ENCODE results near the gene PAXIP1.

The PAXIP1 gene

DNA sequence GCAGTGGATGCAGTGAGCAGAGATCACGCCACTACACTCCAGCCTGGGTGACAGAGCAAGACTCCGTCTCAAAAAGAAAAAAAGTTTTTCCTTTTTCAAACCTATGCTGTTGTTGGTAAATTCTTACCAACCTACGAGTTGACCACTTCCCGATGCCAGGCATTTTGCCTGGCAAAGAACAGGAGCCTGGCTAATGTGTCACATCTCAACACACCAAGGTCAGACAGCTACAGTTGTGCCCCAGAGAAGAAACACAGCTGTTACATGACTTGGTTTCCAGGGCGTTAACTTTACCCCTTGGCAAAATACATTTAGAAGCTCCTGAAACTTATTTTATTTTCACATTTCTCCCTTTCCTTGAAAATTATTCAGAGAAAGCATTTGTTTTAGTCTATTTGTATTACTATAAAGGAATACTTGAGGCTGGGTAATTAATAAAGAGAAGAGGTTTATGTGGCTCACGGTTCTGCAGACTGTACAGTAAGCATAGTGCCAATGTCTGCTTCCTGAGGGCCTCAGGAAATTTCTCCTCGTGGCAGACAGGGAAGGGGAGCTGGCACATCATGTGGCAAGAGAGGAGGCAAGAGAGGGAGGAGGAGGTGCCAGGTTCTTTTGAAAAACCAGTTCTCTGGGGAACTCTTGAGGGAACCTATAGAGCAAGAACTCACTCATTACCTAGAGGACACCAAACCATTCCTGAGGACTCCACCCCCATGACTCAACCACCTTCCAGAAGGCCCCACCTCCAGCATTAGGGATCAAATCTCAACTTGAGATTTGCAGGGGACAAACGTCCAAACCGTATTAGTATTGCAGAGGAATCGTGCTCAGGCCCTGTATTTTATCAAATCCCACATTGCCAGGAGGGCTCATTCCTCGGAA, 83.3 kb downstream of the PAXIP1 start:
- no peak overlapping the region for H2AK5ac ChIP-seq (ENCODE audit: low read length, severe bottlenecking)
- no peak overlapping the region for H3K23ac ChIP-seq (ENCODE audit: low read length in 2 of 2)
- H4K91ac ChIP-seq (ENCODE audit: low read length) = no peak overlapping the region
- H3K18ac ChIP-seq (ENCODE audit: low read depth in 1 of 2, low read length in 2 of 2) = no peak overlapping the region
- no peak overlapping the region for H3K27ac ChIP-seq (ENCODE audit: low read length, poor library complexity, severe bottlenecking)
- no peak overlapping the region for H3K4me2 ChIP-seq (ENCODE audit: low read length, poor library complexity, severe bottlenecking)
- H3K27me3 ChIP-seq (ENCODE audit: control insufficient read depth in 1 of 2, insufficient read depth in 1 of 2, low read length in 2 of 2) = peaks cover 14 to 33% of the 10 kb centered on the region in 2 experiments
- no peak for DNase-seq
- no peaks in the 10 kb centered on the region for H3K79me1 ChIP-seq (replicated peaks; ENCODE audit: low read length, poor library complexity, severe bottlenecking)
- no peak overlapping the region for H2BK12ac ChIP-seq (ENCODE audit: low read length in 2 of 2)
- H3K9ac ChIP-seq (ENCODE audit: low read length) = no peak overlapping the region
- no peaks in the 10 kb centered on the region for H3K9me3 ChIP-seq (ENCODE audit: control insufficient read depth, low read length)
- no peak overlapping the region for H3K14ac ChIP-seq (ENCODE audit: low read length in 2 of 2)
- H3K4me3 ChIP-seq (ENCODE audit: insufficient read depth in 1 of 2, low read depth in 1 of 2, low read length in 2 of 2) = no peak overlapping the region
- no peaks in the 10 kb centered on the region for H3K36me3 ChIP-seq (ENCODE audit: control insufficient read depth in 1 of 2, insufficient read depth in 2 of 2, low read depth in 1 of 2, low read length in 2 of 2)
- no peak overlapping the region for H2BK120ac ChIP-seq (ENCODE audit: low read depth, low read length)
- no peak overlapping the region for H2BK5ac ChIP-seq (ENCODE audit: low read depth, low read length, poor library complexity, severe bottlenecking)
- WGBS = 78% methylated on average over 11 of the region's 11 CpGs
- H3K4me1 ChIP-seq (ENCODE audit: control insufficient read depth, insufficient read depth, low read depth, low read length) = no peaks in the 10 kb centered on the region
- H3K4ac ChIP-seq (ENCODE audit: low read depth in 1 of 2, low read length in 2 of 2) = no peak overlapping the region
- no peak overlapping the region for H2AFZ ChIP-seq (ENCODE audit: low read depth, low read length)
- H4K8ac ChIP-seq (ENCODE audit: low read length) = no peak overlapping the region
- no peak overlapping the region for H2BK15ac ChIP-seq (ENCODE audit: low read depth, poor library complexity, severe bottlenecking)

- Histone ChIP-seq H3K9ac (ENCODE audit: low read length) (no peak overlapping the region), H2BK12ac (ENCODE audit: low read length in 2 of 2) (no peak overlapping the region), H3K27me3 (ENCODE audit: control insufficient read depth in 1 of 2, insufficient read depth in 1 of 2, low read length in 2 of 2) (peaks cover 18 to 36% of the 10 kb centered on the region in 2 experiments), H3K23ac (ENCODE audit: low read length in 2 of 2) (no peak overlapping the region), H2BK5ac (ENCODE audit: low read depth, low read length, poor library complexity, severe bottlenecking) (no peak overlapping the region), H3K14ac (ENCODE audit: low read length in 2 of 2) (no peak overlapping the region), H3K27ac (ENCODE audit: low read length, poor library complexity, severe bottlenecking) (no peak overlapping the region), H3K9me3 (ENCODE audit: control insufficient read depth, low read length) (no peaks in the 10 kb centered on the region), H4K91ac (ENCODE audit: low read length) (no peak overlapping the region), H2BK15ac (ENCODE audit: low read depth, poor library complexity, severe bottlenecking) (no peak overlapping the region), H3K4me1 (ENCODE audit: control insufficient read depth, insufficient read depth, low read depth, low read length) (peaks cover 3% of the 10 kb centered on the region), H2AFZ (ENCODE audit: low read depth, low read length) (no peak overlapping the region), H4K8ac (ENCODE audit: low read length) (no peak overlapping the region), H3K4me2 (ENCODE audit: low read length, poor library complexity, severe bottlenecking) (no peak overlapping the region), H3K4ac (ENCODE audit: low read depth in 1 of 2, low read length in 2 of 2) (no peak overlapping the region), H3K18ac (ENCODE audit: low read depth in 1 of 2, low read length in 2 of 2) (no peak overlapping the region), H3K4me3 (ENCODE audit: insufficient read depth in 1 of 2, low read depth in 1 of 2, low read length in 2 of 2) (no peak overlapping the region), H2BK120ac (ENCODE audit: low read depth, low read length) (no peak overlapping the region), H2AK5ac (ENCODE audit: low read length, severe bottlenecking) (no peak overlapping the region), H3K79me1 (replicated peaks; ENCODE audit: low read length, poor library complexity, severe bottlenecking) (no peaks in the 10 kb centered on the region), H3K36me3 (ENCODE audit: control insufficient read depth in 1 of 2, insufficient read depth in 2 of 2, low read depth in 1 of 2, low read length in 2 of 2) (no peaks in the 10 kb centered on the region)
- no peak for DNase-seq
- WGBS = 77% methylated on average over 6 of the region's 6 CpGs
Observed at GRCh38 chr7:154918741-154919140, 84.2 kb downstream of the PAXIP1 start.

- 94% methylated on average over 5 of the region's 6 CpGs for WGBS
- Histone ChIP-seq H3K4me3 (ENCODE audit: insufficient read depth in 1 of 2, low read depth in 1 of 2, low read length in 2 of 2) (no peak overlapping the region), H2BK5ac (ENCODE audit: low read depth, low read length, poor library complexity, severe bottlenecking) (no peak overlapping the region), H3K27me3 (ENCODE audit: control insufficient read depth in 1 of 2, insufficient read depth in 1 of 2, low read length in 2 of 2) (peaks cover 18 to 36% of the 10 kb centered on the region in 2 experiments), H2BK15ac (ENCODE audit: low read depth, poor library complexity, severe bottlenecking) (no peak overlapping the region), H2BK120ac (ENCODE audit: low read depth, low read length) (no peak overlapping the region), H3K27ac (ENCODE audit: low read length, poor library complexity, severe bottlenecking) (no peak overlapping the region), H2AK5ac (ENCODE audit: low read length, severe bottlenecking) (no peak overlapping the region), H2BK12ac (ENCODE audit: low read length in 2 of 2) (no peak overlapping the region), H3K14ac (ENCODE audit: low read length in 2 of 2) (no peak overlapping the region), H4K91ac (ENCODE audit: low read length) (no peak overlapping the region), H2AFZ (ENCODE audit: low read depth, low read length) (no peak overlapping the region), H3K36me3 (ENCODE audit: control insufficient read depth in 1 of 2, insufficient read depth in 2 of 2, low read depth in 1 of 2, low read length in 2 of 2) (no peaks in the 10 kb centered on the region), H3K4me2 (ENCODE audit: low read length, poor library complexity, severe bottlenecking) (no peak overlapping the region), H3K9me3 (ENCODE audit: control insufficient read depth, low read length) (no peaks in the 10 kb centered on the region), H3K79me1 (replicated peaks; ENCODE audit: low read length, poor library complexity, severe bottlenecking) (no peaks in the 10 kb centered on the region), H3K4me1 (ENCODE audit: control insufficient read depth, insufficient read depth, low read depth, low read length) (peaks cover 3% of the 10 kb centered on the region), H4K8ac (ENCODE audit: low read length) (no peak overlapping the region), H3K18ac (ENCODE audit: low read depth in 1 of 2, low read length in 2 of 2) (no peak overlapping the region), H3K4ac (ENCODE audit: low read depth in 1 of 2, low read length in 2 of 2) (no peak overlapping the region), H3K9ac (ENCODE audit: low read length) (no peak overlapping the region), H3K23ac (ENCODE audit: low read length in 2 of 2) (no peak overlapping the region)
- DNase-seq = no peak
Observed at GRCh38 chr7:154918266-154918665, 84.7 kb downstream of the PAXIP1 start.

GRCh38 chr7:154917808-154918160, 85.1 kb downstream of the PAXIP1 start:
- Histone ChIP-seq H4K91ac (ENCODE audit: low read length) (no peak overlapping the region), H3K9me3 (ENCODE audit: control insufficient read depth, low read length) (no peaks in the 10 kb centered on the region), H3K4ac (ENCODE audit: low read depth in 1 of 2, low read length in 2 of 2) (no peak overlapping the region), H3K4me1 (ENCODE audit: control insufficient read depth, insufficient read depth, low read depth, low read length) (peaks cover 3% of the 10 kb centered on the region), H3K27ac (ENCODE audit: low read length, poor library complexity, severe bottlenecking) (no peak overlapping the region), H3K36me3 (ENCODE audit: control insufficient read depth in 1 of 2, insufficient read depth in 2 of 2, low read depth in 1 of 2, low read length in 2 of 2) (no peaks in the 10 kb centered on the region), H3K79me1 (replicated peaks; ENCODE audit: low read length, poor library complexity, severe bottlenecking) (no peaks in the 10 kb centered on the region), H2AFZ (ENCODE audit: low read depth, low read length) (no peak overlapping the region), H2AK5ac (ENCODE audit: low read length, severe bottlenecking) (no peak overlapping the region), H3K23ac (ENCODE audit: low read length in 2 of 2) (no peak overlapping the region), H3K18ac (ENCODE audit: low read depth in 1 of 2, low read length in 2 of 2) (no peak overlapping the region), H2BK5ac (ENCODE audit: low read depth, low read length, poor library complexity, severe bottlenecking) (no peak overlapping the region), H3K4me2 (ENCODE audit: low read length, poor library complexity, severe bottlenecking) (no peak overlapping the region), H2BK12ac (ENCODE audit: low read length in 2 of 2) (no peak overlapping the region), H4K8ac (ENCODE audit: low read length) (no peak overlapping the region), H2BK15ac (ENCODE audit: low read depth, poor library complexity, severe bottlenecking) (no peak overlapping the region), H3K4me3 (ENCODE audit: insufficient read depth in 1 of 2, low read depth in 1 of 2, low read length in 2 of 2) (no peak overlapping the region), H3K9ac (ENCODE audit: low read length) (no peak overlapping the region), H3K27me3 (ENCODE audit: control insufficient read depth in 1 of 2, insufficient read depth in 1 of 2, low read length in 2 of 2) (peaks cover 18 to 36% of the 10 kb centered on the region in 2 experiments), H3K14ac (ENCODE audit: low read length in 2 of 2) (no peak overlapping the region), H2BK120ac (ENCODE audit: low read depth, low read length) (no peak overlapping the region)
- no peak for DNase-seq
- 86% methylated on average over 4 of the region's 7 CpGs for WGBS

Data from mesenchymal stem cell (in vitro differentiated cells and primary cell).